Hematopoietic multipotent progenitor cell treated with erythropoietin and hydrocortisone succinate and interleukin-3 and kit ligand, for 17 days (in vitro differentiated cells): ENCODE measurements around the gene ZNF615.
A peak's percentile ranks its signal among the peaks of the same experiment; 100 is the strongest.
"Not testable (repeated sequence)": the region's sequence is repeated elsewhere in the genome, so short reads cannot be mapped to it uniquely, and the experiment has no call there.

Experiments
- DNase-seq: peaks from one replicate; pipeline ENCODE4 v3.0.0-alpha.2; 2015; ENCODE audit warnings: low spot score

The ZNF615 gene

DNA sequence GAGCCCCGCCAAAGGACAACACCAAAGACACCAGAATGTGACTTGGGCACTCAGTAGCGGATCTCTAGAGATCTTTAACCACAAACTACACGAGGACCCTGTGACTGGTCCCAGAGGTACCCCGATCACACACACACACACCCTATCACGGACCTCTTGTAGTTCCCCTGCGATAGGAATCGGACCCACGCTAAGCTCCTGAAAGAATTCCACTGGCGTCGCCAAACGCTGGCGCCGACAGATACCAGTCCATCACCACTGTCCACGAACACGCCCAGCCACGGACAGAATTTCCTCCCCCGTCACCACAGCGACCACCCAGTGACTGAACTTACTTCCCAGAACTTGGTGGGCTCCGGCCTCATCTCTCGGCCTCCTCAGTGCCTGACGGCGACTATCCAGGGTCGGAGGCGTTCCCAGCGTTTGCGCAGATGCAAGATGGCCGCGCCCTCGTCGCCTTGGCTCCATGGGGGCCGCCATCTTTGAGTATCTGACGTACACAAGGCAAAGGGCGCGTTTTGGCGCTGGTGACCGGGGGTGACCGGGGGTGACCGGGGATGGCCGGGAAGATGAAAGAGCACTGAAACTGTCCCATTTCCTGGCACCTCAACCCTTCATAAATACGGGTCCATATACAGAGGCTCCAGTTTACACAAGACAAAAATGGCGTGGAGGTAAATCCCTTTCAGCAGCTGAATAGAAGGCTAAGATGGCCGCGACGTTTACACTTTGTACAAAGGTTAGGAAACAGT lies at the start of gene ZNF615:
TSS of gene ZNF615 (minus strand) at position 406 of the 752 bp plus-strand sequence. CDS start 4,500 bp downstream, outside the sequence.
- peak; percentile 80 for DNase-seq

GRCh38 chr19:52056480-52056879 lies 48.5 kb upstream of the ZNF615 start:
- DNase-seq = not testable (repeated sequence)

DNA sequence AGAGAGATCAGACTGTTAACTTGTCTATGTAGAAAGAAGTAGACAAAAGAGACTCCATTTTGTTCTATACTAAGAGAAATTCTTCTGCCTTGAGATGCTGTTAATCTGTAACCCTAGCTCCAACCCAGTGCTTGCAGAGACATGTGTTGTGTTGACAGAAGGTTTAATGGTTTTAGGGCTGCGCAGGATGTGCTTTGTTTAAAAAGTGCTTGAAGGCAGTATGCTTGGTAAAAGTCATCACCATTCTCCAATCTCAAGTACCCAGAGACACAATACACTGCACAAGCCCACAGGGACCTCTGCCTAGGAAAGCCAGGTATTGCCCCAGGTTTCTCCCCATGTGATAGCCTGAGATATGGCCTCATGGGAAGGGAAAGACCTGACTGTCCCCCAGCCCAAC lies 43.7 kb upstream of the ZNF615 start:
- not testable (repeated sequence) for DNase-seq

DNA sequence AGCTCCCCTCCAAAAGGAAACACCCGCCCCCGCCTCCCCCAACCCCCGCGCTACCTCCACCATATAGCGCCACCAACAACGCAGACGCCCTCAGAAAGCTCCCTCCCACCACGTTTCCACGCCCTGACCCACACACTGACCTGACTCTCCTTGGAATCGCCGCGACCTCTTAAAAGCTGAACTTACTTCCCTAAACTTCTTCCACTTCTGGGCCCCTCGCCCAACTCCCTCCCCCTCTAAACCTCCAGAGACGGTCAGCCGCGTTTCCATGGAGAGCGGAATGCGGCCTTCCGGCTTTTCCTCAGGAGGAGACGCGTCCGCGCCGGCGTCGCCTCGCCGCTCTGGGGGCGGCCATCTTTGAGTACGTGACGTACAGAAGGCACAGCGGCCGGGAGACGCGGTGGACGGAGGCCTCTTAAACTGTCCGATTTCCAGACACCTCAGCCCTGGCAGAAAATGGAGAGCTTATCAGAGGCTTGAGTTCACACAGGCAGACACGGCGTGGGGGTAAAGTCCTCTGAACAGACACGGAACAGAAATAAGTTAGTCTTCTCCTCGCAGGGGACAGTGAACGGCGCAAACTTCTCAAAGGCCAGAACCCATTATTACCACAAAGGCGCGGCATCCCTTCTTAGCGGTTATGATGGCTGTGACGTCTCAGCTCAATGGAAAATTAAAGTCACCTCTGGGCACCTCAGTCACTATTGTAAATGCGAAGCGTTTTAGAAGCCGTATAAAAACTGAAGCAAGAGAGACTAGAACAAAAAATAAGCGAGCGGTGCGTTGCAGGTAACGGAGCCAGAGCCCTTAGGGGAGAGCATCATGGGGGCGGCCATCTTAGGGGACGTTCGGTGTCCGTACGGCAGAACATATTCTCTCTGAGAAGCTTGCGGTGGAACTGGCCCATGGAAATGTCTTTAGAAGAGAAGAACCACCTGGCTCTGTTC lies 40.8 kb upstream of the ZNF615 start, which contains the start of gene ZNF432:
TSS of gene ZNF432 (minus strand) at position 284 of the 947 bp plus-strand sequence. CDS start 1,970 bp downstream, outside the sequence.
- peak; percentile 70 for DNase-seq

DNA sequence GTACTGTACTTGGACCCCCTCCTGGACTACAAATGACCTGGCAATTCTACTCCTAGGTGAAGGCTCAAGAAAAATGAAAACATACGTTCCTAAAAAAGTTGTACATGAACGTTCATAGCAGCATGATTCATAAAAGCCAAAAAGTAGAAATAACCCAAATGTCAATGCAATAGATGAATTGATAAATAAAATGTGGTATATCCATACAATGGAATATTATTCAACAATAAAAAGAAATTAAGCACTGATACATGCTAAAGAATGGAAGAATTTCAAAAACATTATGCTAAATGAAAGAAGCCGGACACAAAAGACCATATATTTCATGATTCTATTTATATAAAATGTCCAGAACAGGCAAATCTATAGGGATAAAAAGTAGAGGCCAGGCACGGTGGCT lies 31.2 kb upstream of the ZNF615 start:
- DNase-seq = no peak

DNA sequence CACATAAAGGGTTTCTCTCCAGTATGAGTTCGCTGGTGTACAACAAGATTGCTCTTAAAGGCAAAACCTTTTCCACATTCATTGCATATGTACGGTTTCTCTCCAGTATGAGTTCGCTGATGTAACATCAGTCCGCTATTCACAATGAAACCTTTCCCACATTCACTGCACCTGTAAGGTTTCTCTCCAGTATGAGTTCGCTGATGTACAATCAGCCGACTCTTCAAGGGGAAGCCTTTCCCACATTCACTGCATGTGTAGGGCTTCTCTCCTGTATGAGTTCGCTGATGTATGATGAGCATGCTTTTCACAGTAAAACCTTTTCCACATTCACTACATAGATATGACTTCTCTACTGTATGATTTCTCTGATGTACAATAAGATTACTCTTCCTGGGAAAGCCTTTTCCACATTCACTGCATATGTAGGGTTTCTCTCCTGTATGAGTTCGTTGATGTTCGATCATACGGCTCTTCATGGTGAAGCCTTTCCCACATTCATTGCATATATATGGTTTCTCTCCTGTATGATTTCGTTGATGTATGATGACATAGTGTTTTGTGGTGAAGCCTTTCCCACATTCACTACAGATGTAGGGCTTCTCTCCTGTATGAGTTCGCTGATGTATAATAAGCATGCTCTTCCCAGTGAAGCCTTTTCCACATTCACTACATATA lies 26.2 kb upstream of the ZNF615 start:
- DNase-seq = no peak

DNA sequence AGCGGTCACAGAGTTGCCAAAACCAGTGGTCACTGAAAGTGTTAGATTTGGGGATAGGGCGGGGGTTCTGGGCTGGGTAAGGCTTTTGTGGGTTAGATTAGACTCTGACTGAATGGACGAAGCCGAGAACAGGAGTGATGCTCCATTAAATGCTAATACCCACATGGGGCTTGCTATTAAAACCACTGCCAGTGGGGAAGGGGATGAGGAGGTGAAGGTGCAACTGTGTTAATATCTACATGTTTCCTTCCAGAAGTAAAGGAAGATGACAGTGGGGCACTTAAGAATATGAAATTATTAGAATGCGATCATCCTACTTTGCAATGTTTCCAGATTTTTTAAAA lies 20.7 kb upstream of the ZNF615 start:
- no peak for DNase-seq

- peak; percentile 59 for DNase-seq
These were observed 20.2 kb upstream of the ZNF615 start, which contains the start of gene ZNF614 for GRCh38 chr19:52028027-52028779. TSS of gene ZNF614 (minus strand) at chr19:52028379. CDS start at chr19:52025745, 2,634 bp downstream.

DNA sequence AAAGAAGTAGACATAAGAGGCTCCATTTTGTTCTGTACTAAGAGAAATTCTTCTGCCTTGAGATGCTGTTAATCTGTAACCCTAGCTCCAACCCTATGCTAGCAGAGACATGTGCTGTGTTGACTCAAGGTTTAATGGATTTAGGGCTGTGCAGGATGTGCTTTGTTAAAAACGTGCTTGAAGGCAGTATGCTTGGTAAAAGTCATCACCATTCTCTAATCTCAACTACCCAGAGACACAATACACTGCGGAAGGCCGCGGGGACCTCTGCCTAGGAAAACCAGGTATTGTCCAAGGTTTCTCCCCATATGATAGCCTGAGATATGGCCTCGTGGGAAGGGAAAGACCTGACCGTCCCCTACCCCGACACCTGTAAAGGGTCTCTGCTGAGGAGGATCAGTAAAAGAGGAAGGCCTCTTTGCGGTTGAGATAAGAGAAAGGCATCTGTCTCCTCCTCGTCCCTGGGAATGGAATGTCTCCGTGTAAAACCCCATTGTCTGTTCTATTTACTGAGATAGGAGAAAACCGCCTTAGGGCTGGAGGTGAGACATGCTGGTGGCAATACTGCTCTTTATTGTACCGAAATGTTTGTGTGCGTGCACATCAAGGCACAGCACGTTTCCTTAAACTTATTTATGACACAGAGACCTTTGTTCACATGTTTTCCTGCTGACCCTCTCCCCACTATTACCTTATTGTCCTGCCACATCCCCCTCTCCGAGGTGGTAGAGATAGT lies 18.4 kb upstream of the ZNF615 start:
- not testable (repeated sequence) for DNase-seq

DNA sequence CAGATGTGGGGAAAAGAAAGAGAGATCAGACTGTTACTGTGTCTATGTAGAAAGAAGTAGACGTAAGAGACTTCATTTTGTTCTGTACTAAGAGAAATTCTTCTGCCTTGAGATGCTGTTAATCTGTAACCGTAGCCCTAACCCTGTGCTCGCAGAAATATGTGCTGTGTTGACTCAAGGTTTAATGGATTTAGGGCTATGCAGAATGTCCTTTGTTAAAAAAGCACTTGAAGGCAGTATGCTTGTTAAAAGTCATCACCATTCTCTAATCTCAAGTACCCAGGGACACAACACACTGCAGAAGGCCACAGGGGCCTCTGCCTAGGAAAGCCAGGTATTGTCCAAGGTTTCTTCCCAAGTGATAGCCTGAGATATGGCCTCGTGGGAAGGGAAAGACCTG lies 16.5 kb upstream of the ZNF615 start:
- not testable (repeated sequence) for DNase-seq

GRCh38 chr19:52022193-52022592 lies 14.2 kb upstream of the ZNF615 start:
- no peak for DNase-seq

DNA sequence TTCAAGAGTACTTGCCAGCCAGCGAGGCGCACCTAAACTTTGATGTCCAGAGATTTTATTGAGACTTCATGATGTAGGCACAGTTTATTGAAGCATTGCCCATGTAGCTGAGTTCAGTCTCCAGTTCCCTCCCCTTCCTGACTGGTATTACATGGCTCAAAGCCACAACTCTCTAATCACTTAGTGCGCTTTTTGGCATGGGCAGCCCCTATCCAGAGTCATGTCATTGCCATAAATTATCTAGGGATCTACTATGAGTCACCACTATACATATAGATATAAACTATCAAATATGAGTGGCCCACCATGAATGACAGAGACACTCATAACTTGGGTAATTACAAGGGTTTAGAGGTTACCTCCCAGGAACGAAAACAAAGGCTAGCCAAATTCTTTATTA lies 12.5 kb upstream of the ZNF615 start:
- no peak for DNase-seq

DNA sequence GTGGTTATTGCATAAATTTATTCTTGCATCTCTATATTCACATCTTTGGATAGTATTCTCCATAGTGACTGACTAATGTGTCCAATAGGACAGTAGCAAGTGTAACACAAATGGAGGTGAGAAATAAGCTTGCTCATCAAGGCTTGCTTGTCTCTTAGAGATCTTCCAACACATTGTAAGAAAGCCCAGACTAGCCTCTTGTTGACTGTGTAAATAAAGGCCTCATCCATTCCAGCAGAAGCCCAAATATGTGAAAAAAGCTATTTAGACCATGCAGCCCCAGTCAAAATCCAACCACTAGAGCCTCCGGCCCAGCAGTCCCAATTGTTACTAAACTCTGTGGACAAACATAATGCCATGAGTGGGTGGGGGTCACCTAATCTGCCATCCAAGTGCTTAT lies 2.7 kb upstream of the ZNF615 start:
- no peak for DNase-seq

- DNase-seq = no peak
These were observed 583 bp downstream of the ZNF615 start for GRCh38 chr19:52007451-52007805.

GRCh38 chr19:51994048-51994644 lies 13.9 kb downstream of the ZNF615 start:
- no peak for DNase-seq

DNA sequence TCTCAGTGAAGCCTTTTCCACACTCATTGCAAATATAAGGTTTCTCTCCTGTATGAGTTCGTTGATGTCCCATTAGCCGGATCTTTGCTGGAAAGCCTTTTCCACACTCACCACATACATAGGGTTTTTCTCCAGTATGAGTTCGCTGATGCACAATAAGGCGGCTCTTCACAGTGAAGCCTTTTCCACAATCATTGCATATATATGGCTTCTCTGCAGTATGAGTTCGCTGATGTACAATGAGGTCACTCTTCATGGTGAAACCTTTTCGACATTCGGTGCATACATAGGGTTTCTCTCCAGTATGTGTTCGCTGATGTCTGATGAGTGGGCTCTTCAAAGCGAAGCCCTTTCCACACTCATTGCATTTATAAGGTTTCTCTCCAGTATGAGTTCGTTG lies 14.6 kb downstream of the ZNF615 start:
- DNase-seq = no peak

GRCh38 chr19:51986309-51987291 lies 21.4 kb downstream of the ZNF615 start, which contains the start of gene ZNF350:
TSS of gene ZNF350 (minus strand) at chr19:51986840. CDS start at chr19:51974360, 12,480 bp downstream.
- peak; percentile 70 for DNase-seq

DNA sequence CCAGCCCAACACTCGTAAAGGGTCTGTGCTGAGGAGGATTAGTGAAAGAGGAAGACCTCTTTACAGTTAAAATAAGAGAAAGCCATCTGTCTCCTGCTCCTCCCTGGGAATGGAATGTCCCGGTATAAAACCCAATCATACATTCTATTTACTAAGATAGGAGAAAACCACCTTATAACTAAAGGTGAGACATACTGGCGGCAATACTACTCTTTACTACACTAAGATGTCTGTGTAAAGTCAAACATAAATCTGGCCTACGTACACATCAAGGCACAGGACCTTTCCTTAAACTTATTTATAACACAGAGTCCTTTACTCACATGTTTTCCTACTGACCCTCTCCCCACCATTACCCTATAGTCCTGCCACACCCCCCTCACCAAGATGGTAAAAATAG lies 24.6 kb downstream of the ZNF615 start:
- DNase-seq = no peak

GRCh38 chr19:51980926-51981325 lies 27.1 kb downstream of the ZNF615 start:
- DNase-seq = not testable (repeated sequence)
